Islet precursor cell (in vitro differentiated cells): ENCODE results near the gene TENT4A.
A peak's percentile ranks its signal among the peaks of the same experiment; 100 is the strongest.

Experiments
- DNase-seq: peaks from one replicate; pipeline ENCODE4 v3.0.0-alpha.2; 2018

Gene TENT4A

GRCh38 chr5:6700685-6701355 lies 12.4 kb upstream of the TENT4A start:
- no peak for DNase-seq

GRCh38 chr5:6701491-6701890 lies 11.7 kb upstream of the TENT4A start:
- no peak for DNase-seq

GRCh38 chr5:6702633-6703032 lies 10.6 kb upstream of the TENT4A start:
- DNase-seq, result no peak

- DNase-seq, result no peak
These were observed 9.4 kb upstream of the TENT4A start for GRCh38 chr5:6703806-6704205.

- DNase-seq, result peak; percentile 88
These were observed 8.8 kb upstream of the TENT4A start for GRCh38 chr5:6704361-6704851.

GRCh38 chr5:6705088-6705487 lies 8.1 kb upstream of the TENT4A start:
- no peak for DNase-seq

- DNase-seq, result no peak
These were observed 7.3 kb upstream of the TENT4A start for GRCh38 chr5:6705959-6706358.

GRCh38 chr5:6707852-6708251 lies 5.4 kb upstream of the TENT4A start:
- no peak for DNase-seq

GRCh38 chr5:6708814-6709213 lies 4.4 kb upstream of the TENT4A start:
- no peak for DNase-seq

GRCh38 chr5:6710070-6710469 lies 3.2 kb upstream of the TENT4A start:
- DNase-seq, result no peak

- no peak for DNase-seq
These were observed 2.5 kb upstream of the TENT4A start for GRCh38 chr5:6710551-6711318.

- no peak for DNase-seq
These were observed 1.7 kb upstream of the TENT4A start for GRCh38 chr5:6711409-6712141.

GRCh38 chr5:6712142-6712576 lies 1.1 kb upstream of the TENT4A start:
- peak; percentile 77 for DNase-seq

- peak; percentile 98 for DNase-seq
These were observed 507 bp upstream of the TENT4A start for GRCh38 chr5:6712577-6713273.

GRCh38 chr5:6714226-6715041 lies 1.2 kb downstream of the TENT4A start:
- DNase-seq, result no peak

- no peak for DNase-seq
These were observed 2.0 kb downstream of the TENT4A start for GRCh38 chr5:6715271-6715670.

GRCh38 chr5:6715758-6716628 lies 2.8 kb downstream of the TENT4A start:
- peak; percentile 45 for DNase-seq

GRCh38 chr5:6716629-6717149 lies 3.5 kb downstream of the TENT4A start:
- no peak for DNase-seq

- DNase-seq, result peak; percentile 20
These were observed 4.0 kb downstream of the TENT4A start for GRCh38 chr5:6717247-6717646.

- DNase-seq, result peak; percentile 37
These were observed 4.5 kb downstream of the TENT4A start for GRCh38 chr5:6717687-6718086.
